IMR-90 (cell line): Measurements from ENCODE around the gene CACNA2D3. TPM values are rescaled to one million over a fixed set of nuclear protein-coding genes. Genes with fewer than 3 reads are reported as not detected.

Source experiments
- ATAC-seq: fragments of 200-7000 bp; cut with Tn5 transposase; 2 replicates; pipeline ENCODE4 v1.9.1; 2020; ENCODE audit warnings: low read depth, mild to moderate bottlenecking, moderate library complexity
- BruUV-seq: library from RNA; stranded (reverse); fragments of 400-500 nt; replicated peaks from 2 replicates; lab custom pipeline; 2021; lab: Mats Ljungman, UMichigan
- CTCF ChIA-PET: fragments of 300-600 bp; formaldehyde crosslinking; extraction: SDS; loops from one replicate; lab custom pipeline; 2021; ENCODE audit warnings: antibody characterized with exemption; lab: Yijun Ruan, JAX
- POLR2A ChIA-PET: fragments of 300-600 bp; sonication (Branson Sonifier 250); formaldehyde crosslinking; loops from one replicate; lab custom pipeline; 2022; ENCODE audit warnings: antibody characterized with exemption; ENCODE audit not compliant: unreplicated experiment; lab: Charles Lee
- DNase-seq: peaks from one replicate; pipeline ENCODE4 v3.0.0; 2013
- H2AFZ ChIP-seq: replicated peaks from 2 replicates; pipeline ENCODE3; 2013; ENCODE audit warnings: low read length, mild to moderate bottlenecking; ENCODE audit not compliant: poor library complexity
- H2AK5ac ChIP-seq: 2 replicates; pipeline ENCODE4 v1.6.1; 2013; ENCODE audit warnings: low read depth, low read length, inconsistent platforms
- H2AK9ac ChIP-seq: replicated peaks from 2 replicates; pipeline ENCODE3; 2013; ENCODE audit warnings: mild to moderate bottlenecking, low read depth, low read length, moderate library complexity; ENCODE audit not compliant: poor library complexity
- H2BK120ac ChIP-seq: 2 replicates; pipeline ENCODE4 v1.6.1; 2013; ENCODE audit warnings: low read depth, low read length, inconsistent platforms
- H2BK15ac ChIP-seq: 3 replicates; pipeline ENCODE4 v1.6.1; 2013; ENCODE audit warnings: low read depth, low read length, inconsistent platforms
- H2BK20ac ChIP-seq: 2 replicates; pipeline ENCODE4 v1.6.1; 2013; ENCODE audit warnings: low read depth, mild to moderate bottlenecking, inconsistent platforms, low read length, moderate library complexity
- H2BK5ac ChIP-seq: 2 replicates; pipeline ENCODE4 v1.6.1; 2013; ENCODE audit warnings: mild to moderate bottlenecking, low read depth, low read length, inconsistent platforms; ENCODE audit not compliant: poor library complexity, severe bottlenecking
- H3K14ac ChIP-seq: replicated peaks from 2 replicates; pipeline ENCODE4 v1.6.1; 2013; ENCODE audit warnings: low read depth, low read length, inconsistent platforms
- H3K18ac ChIP-seq: 2 replicates; pipeline ENCODE4 v1.6.1; 2013; ENCODE audit warnings: low read depth, low read length, control low read depth
- H3K23ac ChIP-seq: 2 replicates; pipeline ENCODE4 v1.6.1; 2013; ENCODE audit warnings: low read depth, low read length, inconsistent platforms
- H3K27ac ChIP-seq: 2 replicates; pipeline ENCODE4 v1.5.1; 2013; ENCODE audit warnings: mild to moderate bottlenecking, control low read depth, low read length; ENCODE audit not compliant: insufficient read depth
- H3K27me3 ChIP-seq: 2 replicates; pipeline ENCODE4 v1.6.1; 2013; ENCODE audit warnings: low read length; ENCODE audit not compliant: control insufficient read depth, insufficient read depth
- H3K36me3 ChIP-seq: 2 replicates; pipeline ENCODE4 v1.6.1; 2013; ENCODE audit warnings: low read length, mixed read lengths; ENCODE audit not compliant: control insufficient read depth, insufficient read depth
- H3K4ac ChIP-seq: 2 replicates; pipeline ENCODE4 v1.6.1; 2013; ENCODE audit warnings: low read depth, low read length, inconsistent platforms
- H3K4me1 ChIP-seq: 2 replicates; pipeline ENCODE4 v1.6.1; 2013; ENCODE audit warnings: low read length, mixed read lengths; ENCODE audit not compliant: control insufficient read depth, insufficient read depth
- H3K4me2 ChIP-seq: 2 replicates; pipeline ENCODE4 v1.6.1; 2013; ENCODE audit warnings: low read depth, mild to moderate bottlenecking, control low read depth, low read length, moderate library complexity
- H3K4me3 ChIP-seq: 2 replicates; pipeline ENCODE4 v1.5.1; 2013; ENCODE audit warnings: low read depth, mild to moderate bottlenecking, control low read depth, low read length, moderate library complexity; ENCODE audit not compliant: insufficient read depth
- H3K56ac ChIP-seq: 2 replicates; pipeline ENCODE4 v1.6.1; 2013; ENCODE audit warnings: low read length, inconsistent platforms; ENCODE audit not compliant: insufficient read depth; ENCODE audit errors: extremely low read depth
- H3K79me1 ChIP-seq, 2 experiments: 2 replicates each; pipeline ENCODE4 v1.6.1; 2013; ENCODE audit warnings: low read length in 2 of 2, inconsistent platforms in 1 of 2, low read depth in 1 of 2
- H3K9ac ChIP-seq: 2 replicates; pipeline ENCODE4 v1.6.1; 2013; ENCODE audit warnings: low read depth, low read length, control low read depth
- H3K9me1 ChIP-seq: 2 replicates; pipeline ENCODE4 v1.6.1; 2013; ENCODE audit warnings: low read length, inconsistent platforms; ENCODE audit not compliant: insufficient read depth
- H3K9me3 ChIP-seq: 2 replicates; pipeline ENCODE4 v1.6.1; 2013; ENCODE audit warnings: low read length; ENCODE audit not compliant: control insufficient read depth, insufficient read depth
- H4K20me1 ChIP-seq: 2 replicates; pipeline ENCODE4 v1.6.1; 2013; ENCODE audit warnings: low read length, inconsistent platforms; ENCODE audit not compliant: insufficient read depth
- H4K5ac ChIP-seq: 2 replicates; pipeline ENCODE4 v1.6.1; 2013; ENCODE audit warnings: mild to moderate bottlenecking, low read depth, low read length, control low read depth
- H4K8ac ChIP-seq, 2 experiments: 2 replicates each; pipeline ENCODE4 v1.6.1; 2013; ENCODE audit warnings: low read depth in 2 of 2, low read length in 2 of 2, control low read depth in 1 of 2, inconsistent platforms in 1 of 2
- H4K91ac ChIP-seq: 2 replicates; pipeline ENCODE4 v1.6.1; 2013; ENCODE audit warnings: low read depth, low read length, inconsistent platforms; ENCODE audit not compliant: insufficient read depth
- BHLHE40 ChIP-seq: fragments of 150-350 bp; IDR thresholded peaks from 2 replicates; pipeline ENCODE4 v1.6.1; 2016; ENCODE audit warnings: mild to moderate bottlenecking, low read depth, low read length
- CEBPB ChIP-seq: IDR thresholded peaks from 2 replicates; pipeline ENCODE4 v1.6.1; 2012; ENCODE audit warnings: low read depth, low read length, improper control_type of control experiment
- CHD1 ChIP-seq: IDR thresholded peaks from 2 replicates; pipeline ENCODE4 v1.6.1; 2012; ENCODE audit warnings: low read depth, low read length, improper control_type of control experiment
- CTCF ChIP-seq: conservative IDR thresholded peaks from 2 replicates; pipeline ENCODE4 v1.5.1; 2012; ENCODE audit warnings: mild to moderate bottlenecking, low read depth, low read length, improper control_type of control experiment
- MAFK ChIP-seq: IDR thresholded peaks from 2 replicates; pipeline ENCODE4 v1.6.1; 2012; ENCODE audit warnings: low read depth, low read length, improper control_type of control experiment
- MAZ ChIP-seq: IDR thresholded peaks from 2 replicates; pipeline ENCODE4 v1.6.1; 2012; ENCODE audit warnings: low read depth, mild to moderate bottlenecking, low read length, improper control_type of control experiment, moderate library complexity, borderline replicate concordance
- MXI1 ChIP-seq: IDR thresholded peaks from 2 replicates; pipeline ENCODE4 v1.6.1; 2012; ENCODE audit warnings: low read depth, mild to moderate bottlenecking, low read length, moderate library complexity, borderline replicate concordance
- NFE2L2 ChIP-seq: fragments of 150-350 bp; IDR thresholded peaks from 2 replicates; pipeline ENCODE4 v1.6.1; 2016; ENCODE audit warnings: low read depth, mild to moderate bottlenecking, low read length
- POLR2A ChIP-seq: IDR thresholded peaks from 2 replicates; pipeline ENCODE4 v1.6.1; 2012; ENCODE audit warnings: mild to moderate bottlenecking, low read depth, low read length
- RCOR1 ChIP-seq: IDR thresholded peaks from 2 replicates; pipeline ENCODE4 v1.6.1; 2012; ENCODE audit warnings: mild to moderate bottlenecking, low read length, improper control_type of control experiment; ENCODE audit not compliant: insufficient replicate concordance
- RFX5 ChIP-seq: IDR thresholded peaks from 2 replicates; pipeline ENCODE4 v1.8.0; 2012; ENCODE audit warnings: low read depth, mild to moderate bottlenecking, low read length, moderate library complexity
- WGBS, 2 experiments: methylation state at CpG; one replicate each; pipeline versions ENCODE4 v1.1.5 to v1.1.7; 2013; ENCODE audit warnings: missing lambda C conversion rate in 2 of 2; ENCODE audit not compliant: insufficient read length in 1 of 2; ENCODE audit errors: extremely low coverage in 2 of 2; 5-methylcytosine and 5-hydroxymethylcytosine counted together
- dilution Hi-C: fragments of 300-500 bp; cut with HindIII; formaldehyde crosslinking; loops from one replicate; pipeline ENCODE4 v1.14.3; 2018; ENCODE audit warnings: low sequenced_read_pairs; ENCODE audit not compliant: unreplicated experiment
- in situ Hi-C: fragments of 300-500 bp; cut with MboI; formaldehyde crosslinking; loops from 3 replicates; pipeline ENCODE4 v1.14.3; 2019; ENCODE audit warnings: low sequenced_read_pairs, inconsistent platforms, mixed read lengths
- intact Hi-C: fragments of 100-400 bp; cut with micrococcal nuclease; formaldehyde crosslinking; loops from 2 replicates; pipeline ENCODE4 v1.10.0; 2022
- polyA plus RNA-seq, 3 experiments: library from polyadenylated mRNA; depleted of rRNA; stranded (reverse); fragments of >200 nt; gene quantifications; 2 replicates each; pipeline ENCODE4 v1.2.3, GENCODE V29; 2012; ENCODE audit warnings: low replicate concordance in 1 of 3
- total RNA-seq: library from RNA; depleted of rRNA; stranded (reverse); fragments of >200 nt; gene quantifications from 2 replicates; pipeline ENCODE4 v1.2.3, GENCODE V29; 2012

Gene CACNA2D3
- total and polyA plus RNA-seq, 2 of the 4 experiments (the other 2 are of a cell fraction), result 0.36 to 0.41 TPM

DNA sequence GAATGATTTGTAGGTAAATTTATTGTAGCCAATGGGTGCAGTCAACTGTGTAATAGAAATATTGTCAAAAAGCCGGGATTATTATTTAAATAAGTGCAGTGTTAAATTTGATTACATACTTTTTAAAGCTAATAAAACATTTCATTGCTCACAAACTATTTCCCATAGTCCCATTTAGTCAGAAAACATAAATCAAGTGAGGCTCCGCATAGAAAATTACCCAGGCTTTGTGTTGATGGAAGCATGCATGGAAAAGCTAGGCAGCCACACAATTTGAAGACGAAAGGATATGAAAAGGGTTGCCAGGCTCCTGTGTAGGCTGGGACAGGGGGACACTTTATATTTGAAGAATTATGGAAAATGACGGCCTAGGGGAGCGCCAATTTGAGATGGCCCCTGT, 723.2 kb downstream of the CACNA2D3 start:
- POLR2A ChIA-PET, result no interaction called here
- H3K27me3 ChIP-seq, result peaks cover 25% of the 10 kb centered on the region
- CTCF ChIA-PET, result no interaction called here

More for the DNA sequence above, 723.2 kb downstream of the CACNA2D3 start:
- Histone ChIP-seq H2AK5ac (no peak overlapping the region), H2BK15ac (no peak overlapping the region), H2BK120ac (no peak overlapping the region), H3K79me1 (no peaks in the 10 kb centered on the region), H3K36me3 (no peaks in the 10 kb centered on the region), H4K20me1 (no peaks in the 10 kb centered on the region), H3K9me1 (no peaks in the 10 kb centered on the region), H3K14ac (no peak overlapping the region), H4K91ac (no peak overlapping the region), H2BK5ac (no peak overlapping the region), H3K9ac (no peak overlapping the region), H3K27ac (no peak overlapping the region), H2BK20ac (no peak overlapping the region), H3K9me3 (no peaks in the 10 kb centered on the region), H3K4ac (no peak overlapping the region), H3K56ac (no peak overlapping the region), H3K23ac (no peak overlapping the region), H3K18ac (no peak overlapping the region), H2AK9ac (no peak overlapping the region), H3K4me3 (no peak overlapping the region), H4K5ac (no peak overlapping the region), H2AFZ (no peak overlapping the region), H3K4me1 (no peaks in the 10 kb centered on the region), H3K4me2 (no peak overlapping the region), H4K8ac (no peak overlapping the region)
- ATAC-seq, result no peak
- 80% methylated on average over 1 of the region's 5 CpGs; no CpG with 5 or more reads in 1 of the 2 experiments for WGBS, 2 experiments
- in situ Hi-C loops (loop anchor here (5.0 to 25.0 kb wide), 4 partner anchors 408 to 1407 kb away; no protein-coding TSS in a partner anchor), dilution Hi-C loops (no loop called here), intact Hi-C loops (no loop called here)
- TF ChIP-seq MAZ, result no peak
- no peak for TF ChIP-seq CTCF
- TF ChIP-seq BHLHE40, result no peak
- no peak for TF ChIP-seq CEBPB
- TF ChIP-seq RFX5, result no peak
- no peak for TF ChIP-seq CHD1
- no peak for TF ChIP-seq NFE2L2
- TF ChIP-seq MAFK, result no peak
- no peak for TF ChIP-seq RCOR1
- no peak for TF ChIP-seq MXI1
- no peak for TF ChIP-seq POLR2A
- no TSS peak for BruUV-seq
- no peak for DNase-seq
